ENCODE results near the gene CSF3.
A peak's percentile ranks its signal among the peaks of the same experiment; 100 is the strongest.

CSF3 gene

GRCh38 chr17:40060887-40061608, 45.8 kb downstream of the CSF3 start:
- no peak for DNase-seq (ENCODE audit: low read depth in 2 of 3, low spot score in 1 of 3)

GRCh38 chr17:40061609-40062038, 46.4 kb downstream of the CSF3 start:
- no peak for DNase-seq (ENCODE audit: low read depth in 2 of 3, low spot score in 1 of 3)

- peak in 1 of 3 donors; percentile 59 for DNase-seq (ENCODE audit: low read depth in 2 of 3, low spot score in 1 of 3)
Observed at GRCh38 chr17:40062329-40063186, 47.3 kb downstream of the CSF3 start, which contains the start of gene THRA. THRA (plus strand) TSS chr17:40062965; CDS start chr17:40074489, 11,524 bp downstream.

DNA sequence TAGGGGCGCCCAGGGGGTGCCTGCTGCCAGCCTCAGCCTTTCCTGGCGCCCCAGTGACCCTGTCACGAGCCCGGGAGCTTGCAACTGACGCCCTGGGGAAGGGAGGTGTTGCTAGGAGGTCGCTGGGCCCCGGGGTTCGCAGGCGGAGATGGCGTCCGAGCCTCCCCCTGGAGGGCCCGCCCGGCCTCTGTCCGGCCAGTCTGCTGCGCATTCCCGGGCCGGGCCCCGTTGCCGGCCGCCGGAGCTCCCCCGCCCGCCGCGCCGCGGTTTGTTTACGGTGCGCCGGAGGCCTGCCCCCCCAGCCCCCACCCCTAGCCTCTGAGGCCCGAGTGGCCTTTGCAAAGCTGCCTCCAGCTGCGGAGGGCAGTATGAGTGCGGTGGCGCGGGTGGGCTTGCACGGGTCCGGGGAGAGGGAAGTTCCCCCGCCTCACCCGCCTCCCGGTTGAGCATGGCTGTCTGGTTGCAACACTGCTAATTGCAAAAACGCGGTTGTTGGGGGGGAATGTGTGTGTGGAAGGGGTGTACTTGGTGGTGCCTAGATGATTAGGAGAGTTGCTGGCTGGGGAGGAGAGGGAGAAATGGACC, 48.0 kb downstream of the CSF3 start:
- DNase-seq (ENCODE audit: low read depth in 2 of 3, low spot score in 1 of 3), result no peak

DNA sequence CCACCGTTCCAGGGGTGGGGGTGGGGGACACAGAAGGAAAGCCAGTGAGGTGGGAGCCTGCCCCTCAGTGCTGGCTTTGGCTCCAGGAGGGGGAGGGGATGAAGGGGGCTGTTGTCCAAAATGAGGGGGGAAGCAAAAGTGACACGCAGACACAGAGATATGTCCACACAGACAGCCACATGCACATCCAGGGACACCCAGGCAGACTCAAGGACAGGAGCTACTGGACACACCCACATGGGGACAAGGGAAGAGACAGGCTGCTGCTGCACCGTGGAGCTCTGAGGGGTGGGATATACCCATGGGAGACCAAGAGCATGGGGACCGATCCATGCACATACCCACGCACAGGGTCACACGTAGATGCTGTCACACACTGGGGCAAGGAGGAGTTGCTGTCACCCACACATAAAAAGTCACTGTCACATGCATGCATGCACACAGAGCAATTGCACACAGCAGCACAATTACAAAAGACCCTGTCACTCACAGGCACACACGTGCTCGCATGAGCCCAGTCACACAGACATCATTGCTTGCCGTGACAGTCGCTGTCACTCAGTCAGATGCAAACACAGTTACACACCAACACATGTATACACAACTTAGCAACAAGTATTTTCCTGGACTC, 48.8 kb downstream of the CSF3 start:
- DNase-seq (ENCODE audit: low read depth in 2 of 3, low spot score in 1 of 3), result no peak

DNA sequence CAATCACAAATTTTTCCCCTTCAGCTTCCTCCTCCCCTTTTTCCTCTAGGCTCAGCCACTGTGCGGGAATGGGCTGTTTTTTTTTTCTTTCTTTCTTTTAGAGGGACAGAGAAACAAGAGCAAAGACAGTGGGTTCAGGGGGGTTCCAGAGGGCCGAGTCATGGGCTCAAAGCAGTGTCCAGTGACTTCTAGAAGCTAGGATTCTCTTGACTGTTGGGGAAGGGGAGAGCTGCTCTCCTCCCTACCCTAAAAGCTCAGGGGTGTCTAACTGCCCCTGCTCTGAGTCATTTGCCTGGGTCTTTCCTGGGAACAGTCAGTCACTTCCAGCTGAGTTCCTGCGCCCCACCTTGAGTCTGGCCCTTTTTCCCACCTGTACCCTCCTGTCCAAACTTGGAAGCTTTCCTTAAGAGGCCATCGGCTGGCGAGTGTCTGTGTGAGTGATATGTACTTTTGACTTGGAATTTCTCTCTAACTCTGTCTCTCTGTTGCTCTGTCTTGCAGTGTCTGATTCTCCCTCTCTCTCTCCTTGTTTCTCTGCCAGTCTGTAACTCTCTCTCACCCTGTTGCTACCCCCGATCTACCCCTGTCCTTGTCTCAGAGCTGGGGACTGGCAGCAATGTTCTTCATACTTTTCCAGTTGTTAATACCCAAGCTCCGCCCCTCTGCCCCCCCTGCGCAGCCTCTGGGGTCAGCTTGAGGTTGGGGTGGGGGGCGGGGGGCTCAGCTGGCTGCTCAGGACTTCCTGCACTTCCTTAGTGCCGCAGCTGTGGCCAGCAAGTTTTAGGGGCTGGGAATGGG, 49.9 kb downstream of the CSF3 start:
- no peak for DNase-seq (ENCODE audit: low read depth in 2 of 3, low spot score in 1 of 3)

GRCh38 chr17:40065769-40066510, 50.7 kb downstream of the CSF3 start:
- no peak for DNase-seq (ENCODE audit: low read depth in 2 of 3, low spot score in 1 of 3)

All from stimulated activated CD4-positive, alpha-beta T cell treated with anti-CD3 and anti-CD28 coated beads, Interleukin-12 subunit alpha, Interleukin-12 subunit beta, amount 100 ng/mL, for 48 hours (primary cell).